ENCODE data around the gene MGME1.
"Not testable (repeated sequence)": the region's sequence is repeated elsewhere in the genome, so short reads cannot be mapped to it uniquely, and the experiment has no call there.

Gene MGME1

GRCh38 chr20:17960400-17960885 lies 8.4 kb upstream of the MGME1 start:
- DNase-seq (ENCODE audit: low read depth in 3 of 3): not testable (repeated sequence)

GRCh38 chr20:17960927-17961586 lies 7.8 kb upstream of the MGME1 start:
- no peak for DNase-seq (ENCODE audit: low read depth in 3 of 3)

- no peak for DNase-seq (ENCODE audit: low read depth in 3 of 3)
Measured at GRCh38 chr20:17961587-17961940, 7.3 kb upstream of the MGME1 start.

DNA sequence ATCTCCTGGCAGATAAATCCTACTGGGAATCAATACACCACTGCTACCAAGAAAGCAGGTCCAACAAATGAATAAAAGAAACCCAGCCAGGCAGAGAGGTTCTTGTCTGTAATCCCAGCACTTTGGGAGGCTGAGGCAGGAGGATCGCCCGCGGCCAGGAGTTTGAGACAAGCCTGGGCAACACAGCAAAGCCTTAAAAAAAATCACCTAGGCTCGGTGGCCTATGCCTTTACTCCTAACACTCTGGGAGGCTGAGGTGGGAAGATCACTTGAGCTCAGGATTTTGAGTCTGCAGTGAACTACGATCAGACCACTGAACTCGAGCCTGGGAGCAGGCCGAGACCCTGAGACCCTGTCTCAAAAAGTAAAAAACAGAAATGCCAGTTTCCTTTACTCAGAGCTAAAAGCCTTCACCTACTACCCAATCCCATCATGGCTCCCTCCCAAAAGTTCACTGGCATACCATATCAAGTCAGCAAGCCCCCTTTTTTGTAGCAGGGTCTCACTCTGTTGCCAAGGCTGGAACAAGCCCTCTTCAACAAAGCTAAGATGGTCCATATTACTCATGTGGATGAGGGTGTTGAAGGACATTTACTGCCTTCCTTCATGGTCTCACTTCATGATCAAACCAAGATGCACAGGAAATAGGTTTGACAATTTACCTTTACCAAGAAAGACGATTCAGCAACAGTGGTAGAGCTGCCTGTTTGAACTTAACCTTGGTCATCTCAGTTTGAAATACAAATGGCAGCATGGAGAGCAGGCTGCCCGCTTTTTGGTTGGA lies 5.5 kb upstream of the MGME1 start:
- no peak for DNase-seq (ENCODE audit: low read depth in 3 of 3)

- DNase-seq (ENCODE audit: low read depth in 3 of 3): no peak
Measured at GRCh38 chr20:17964073-17964472, 4.7 kb upstream of the MGME1 start.

DNA sequence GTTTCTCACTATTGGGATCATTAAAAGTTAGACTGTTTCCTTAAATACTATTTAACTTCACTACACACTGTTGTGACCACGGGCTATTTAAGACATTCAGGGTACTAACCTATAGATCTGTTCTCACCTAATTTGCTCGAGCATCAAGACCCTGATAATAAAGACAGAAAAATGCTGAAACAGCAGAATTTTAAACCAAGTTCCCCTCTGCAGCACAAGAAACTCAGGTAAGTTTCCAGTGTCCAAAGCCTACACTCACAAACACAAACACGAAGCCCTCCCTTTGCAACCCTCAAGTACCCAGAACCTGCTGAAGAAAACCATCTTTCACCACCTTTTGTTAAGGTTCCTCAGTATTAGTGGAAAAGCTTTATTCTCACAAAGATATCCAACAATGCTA lies 4.2 kb upstream of the MGME1 start:
- DNase-seq (ENCODE audit: low read depth in 3 of 3): no peak

- no peak for DNase-seq (ENCODE audit: low read depth in 3 of 3)
Measured at GRCh38 chr20:17965042-17965697, 3.6 kb upstream of the MGME1 start.

DNA sequence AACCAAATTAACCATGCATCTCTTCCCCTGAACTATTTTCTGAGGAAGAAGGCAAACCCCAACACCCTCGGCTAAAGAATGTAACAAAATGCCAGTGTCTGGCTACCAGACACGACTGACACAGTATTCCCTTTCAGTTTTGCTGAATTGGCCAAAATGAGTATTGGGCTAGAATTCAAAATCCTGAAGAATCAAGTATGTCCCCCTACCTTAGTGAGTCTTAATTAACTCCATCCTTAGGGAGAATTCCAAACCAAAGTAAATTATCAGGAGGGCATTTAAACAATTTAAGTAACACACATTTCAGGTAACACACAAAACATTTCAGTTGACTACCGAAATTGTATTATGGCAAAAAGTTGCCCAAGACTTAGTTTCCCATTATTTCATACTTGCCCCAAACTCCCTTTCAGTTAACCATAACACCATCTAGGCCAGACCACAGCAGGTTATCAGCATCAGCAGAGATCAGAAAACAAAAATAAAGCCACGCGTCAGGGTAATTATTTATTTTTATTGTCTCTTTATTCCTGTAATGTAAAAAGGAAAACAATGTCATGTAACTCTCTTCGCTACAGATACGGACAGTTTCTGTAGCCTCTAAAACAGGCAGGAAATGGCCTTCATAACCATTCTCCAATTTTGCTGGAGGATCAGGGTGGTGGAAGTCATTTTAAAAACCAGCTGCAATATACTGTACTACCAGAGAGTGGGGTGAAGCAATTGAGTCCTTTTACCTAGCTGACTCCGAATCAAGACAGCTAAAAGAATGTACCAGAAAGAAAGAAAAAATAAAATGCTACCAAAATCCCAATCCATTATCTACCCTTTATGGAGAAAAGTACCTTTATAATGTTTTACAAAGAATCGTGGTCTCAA lies 2.1 kb upstream of the MGME1 start:
- no peak for DNase-seq (ENCODE audit: low read depth in 3 of 3)

DNA sequence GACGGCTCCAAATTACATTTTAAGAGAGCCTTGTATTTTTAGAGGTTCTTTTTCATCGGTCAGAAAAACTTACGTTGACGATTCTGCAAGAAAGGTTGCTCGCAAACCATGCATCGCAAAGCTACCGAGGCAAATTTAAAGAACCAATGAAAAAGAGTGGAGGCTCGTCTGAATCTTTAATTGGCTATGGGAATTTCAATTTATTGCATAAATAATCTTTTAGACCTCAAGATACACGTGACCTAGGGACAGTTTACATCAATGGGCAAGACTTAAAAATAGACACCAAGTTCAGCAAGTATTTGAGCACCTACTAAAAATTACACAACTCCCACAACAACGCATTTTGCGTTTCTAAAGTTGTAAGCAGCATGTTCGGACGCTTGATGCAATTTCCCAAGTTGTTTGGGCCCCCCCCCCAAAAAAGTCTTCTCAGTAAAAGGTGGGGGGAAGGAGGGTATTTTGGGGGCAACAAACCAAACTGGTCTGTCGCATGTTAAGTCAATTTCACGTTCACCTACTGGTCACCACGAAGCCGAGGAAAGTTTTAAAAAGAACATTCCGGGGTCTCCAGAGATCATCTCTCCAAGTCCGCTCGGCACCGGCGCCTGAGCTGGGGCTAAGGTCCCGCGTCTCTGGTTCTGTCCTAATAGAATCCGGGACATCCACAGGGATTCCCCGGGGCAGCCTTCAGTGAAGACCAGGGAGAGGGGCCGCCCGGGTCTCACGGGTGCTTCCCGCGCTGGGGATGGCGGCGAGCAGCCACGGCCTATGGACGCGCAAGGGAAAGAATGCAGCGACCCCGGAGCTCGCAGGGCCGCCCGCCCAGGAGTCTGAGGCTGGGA lies 1.1 kb upstream of the MGME1 start:
- DNase-seq (ENCODE audit: low read depth in 3 of 3): peak in 1 of 3 experiments; percentile 15

DNA sequence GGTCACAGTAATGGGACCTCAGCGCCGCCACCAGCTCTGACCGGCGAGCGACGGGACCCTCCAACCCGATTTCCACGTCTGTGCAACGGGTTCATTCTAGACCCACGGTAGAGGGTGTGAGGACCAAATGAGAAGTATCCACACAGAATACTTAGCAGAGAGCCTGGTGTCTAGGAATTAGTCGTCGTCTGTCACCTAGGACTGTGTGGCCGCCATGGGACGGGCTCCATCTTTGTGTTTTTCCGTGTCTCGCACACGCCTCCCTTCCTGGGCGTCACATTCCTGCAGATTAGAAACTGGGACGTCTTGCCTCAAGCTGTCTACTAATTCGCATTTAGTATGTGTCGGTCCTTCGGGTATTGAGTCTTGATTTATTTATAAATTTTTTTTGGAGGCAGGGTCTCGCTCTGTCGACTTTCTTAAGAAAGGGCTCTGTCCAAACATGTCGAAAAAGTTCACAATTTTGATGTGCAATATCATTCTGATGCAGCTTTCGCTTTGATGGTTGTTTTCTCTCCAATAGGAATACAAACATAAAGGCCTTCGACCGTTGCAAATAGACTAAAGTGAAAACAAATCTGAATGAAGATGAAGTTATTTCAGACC lies 563 bp downstream of the MGME1 start:
- DNase-seq (ENCODE audit: low read depth in 3 of 3): no peak

- no peak for DNase-seq (ENCODE audit: low read depth in 3 of 3)
Measured at GRCh38 chr20:17969884-17970409, 1.1 kb downstream of the MGME1 start.

- no peak for DNase-seq (ENCODE audit: low read depth in 3 of 3)
Measured at GRCh38 chr20:17971300-17972013, 2.6 kb downstream of the MGME1 start.

- DNase-seq (ENCODE audit: low read depth in 3 of 3): no peak
Measured at GRCh38 chr20:17972121-17972520, 3.3 kb downstream of the MGME1 start.

GRCh38 chr20:17976305-17976704 lies 7.5 kb downstream of the MGME1 start:
- DNase-seq (ENCODE audit: low read depth in 3 of 3): no peak

DNA sequence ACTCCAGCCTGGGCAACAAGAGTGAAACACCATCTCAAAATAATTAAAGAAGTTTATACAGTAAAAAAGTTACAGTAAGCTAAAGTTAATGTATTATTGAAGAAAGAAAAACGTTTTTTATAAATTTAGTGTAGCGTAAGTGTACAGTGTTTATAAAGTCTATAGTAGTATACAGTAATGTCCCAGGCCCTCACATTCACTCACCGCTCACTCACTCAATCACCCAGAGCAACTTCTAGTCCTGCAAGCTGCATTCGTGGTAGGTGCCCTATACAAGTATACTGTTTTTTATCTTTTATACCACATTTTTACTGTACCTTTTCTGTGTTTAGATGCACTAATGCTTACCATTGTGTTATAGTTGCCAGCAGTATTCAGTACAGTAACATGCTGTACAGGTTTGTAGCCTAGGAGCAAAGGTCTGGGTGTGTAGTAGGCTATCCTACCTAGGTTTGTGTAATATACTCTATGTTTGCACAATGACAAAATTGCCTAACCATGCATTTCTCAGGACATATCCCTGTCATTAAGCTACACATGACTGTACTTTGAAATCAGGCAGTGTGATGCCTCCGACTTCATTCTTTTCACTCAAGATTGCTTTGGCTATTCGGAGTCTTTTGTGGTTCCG lies 16.7 kb downstream of the MGME1 start:
- no peak for DNase-seq (ENCODE audit: low read depth in 3 of 3)

DNA sequence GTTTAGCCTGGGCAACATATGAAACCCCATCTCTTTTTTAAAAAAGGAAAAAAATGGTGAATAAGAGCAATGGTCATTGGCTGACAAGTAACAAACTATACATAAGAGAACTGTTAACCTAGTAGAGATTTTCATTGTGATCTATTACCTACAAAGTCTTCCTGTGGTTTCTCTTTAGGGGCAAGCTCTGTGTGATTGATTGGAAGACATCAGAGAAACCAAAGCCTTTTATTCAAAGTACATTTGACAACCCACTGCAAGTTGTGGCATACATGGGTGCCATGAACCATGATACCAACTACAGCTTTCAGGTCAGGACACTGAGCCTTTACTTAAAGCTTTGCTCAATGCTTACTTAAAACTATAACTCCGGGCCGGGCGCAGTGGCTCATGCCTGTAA lies 19.2 kb downstream of the MGME1 start:
- DNase-seq (ENCODE audit: low read depth in 3 of 3): no peak

DNA sequence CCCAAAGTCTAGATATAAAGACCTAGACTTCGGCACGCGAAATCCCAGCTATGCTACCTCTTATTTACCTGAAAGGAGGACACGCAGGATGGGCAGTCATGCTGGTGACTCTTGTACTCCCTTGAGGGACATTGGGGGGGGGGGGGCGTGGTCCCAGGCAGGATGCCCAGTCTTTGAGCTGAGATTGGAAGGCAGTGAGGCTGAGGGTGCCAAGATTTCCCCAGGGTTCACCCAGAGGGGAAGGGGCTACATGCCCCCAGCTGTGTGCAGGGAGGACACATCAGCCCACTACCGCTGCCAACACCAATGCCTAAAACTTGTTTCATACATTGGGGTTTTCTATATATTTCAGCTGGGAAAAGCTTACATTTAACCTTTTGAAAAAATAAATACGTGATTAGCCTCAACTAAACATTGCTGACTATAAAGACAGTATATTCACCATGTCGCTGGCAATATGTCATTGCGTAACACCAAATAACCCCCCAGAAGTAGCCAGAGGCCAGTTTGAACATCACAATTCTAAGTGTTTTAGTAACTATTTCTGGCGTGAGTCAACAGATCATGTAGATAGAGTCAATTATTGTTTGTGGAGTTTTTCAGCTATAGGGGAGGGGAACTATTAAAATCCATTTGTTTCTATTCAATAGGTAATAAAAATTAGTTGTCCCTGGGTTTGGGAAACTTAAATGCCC lies 21.6 kb downstream of the MGME1 start:
- no peak for DNase-seq (ENCODE audit: low read depth in 3 of 3)

DNA sequence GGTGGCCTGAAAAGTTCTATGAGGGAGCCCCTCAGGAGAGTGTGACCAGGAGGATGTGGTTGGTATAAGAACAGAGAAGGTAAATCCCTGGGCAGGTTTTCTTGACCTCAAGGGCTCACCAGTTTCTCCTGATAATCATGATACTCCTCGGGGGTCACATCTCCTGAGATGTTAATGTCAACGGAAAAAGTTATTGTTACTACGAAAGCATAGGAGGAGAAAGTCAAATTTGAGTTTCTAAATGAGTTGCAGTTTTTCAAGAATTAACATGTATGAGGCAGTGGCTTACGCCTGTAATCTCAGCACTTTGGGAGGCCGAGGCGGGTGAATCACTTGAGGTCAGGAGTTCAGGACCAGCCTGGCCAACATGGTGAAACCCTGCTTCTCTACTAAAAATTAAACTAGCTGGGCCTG lies 23.4 kb downstream of the MGME1 start:
- DNase-seq (ENCODE audit: low read depth in 3 of 3): no peak

Measured in stimulated activated CD4-positive, alpha-beta T cell treated with anti-CD3 and anti-CD28 coated beads, TNF-alpha, amount 100 ng/mL, for 4 hours (primary cell).